Mucosa of stomach (tissue), 1 donor: ENCODE data around the gene OXSM.

Source experiments
- H3K27me3 ChIP-seq: one replicate; pipeline ENCODE4 v1.7.0; 2013; ENCODE audit warnings: mild to moderate bottlenecking, low read length; ENCODE audit not compliant: control insufficient read depth, insufficient read depth
- H3K36me3 ChIP-seq: one replicate; pipeline ENCODE4 v1.7.0; 2013; ENCODE audit warnings: low read length; ENCODE audit not compliant: control insufficient read depth, insufficient read depth
- H3K4me1 ChIP-seq: one replicate; pipeline ENCODE4 v1.7.0; 2013; ENCODE audit warnings: mild to moderate bottlenecking, low read length; ENCODE audit not compliant: control insufficient read depth, insufficient read depth
- H3K4me3 ChIP-seq: one replicate; pipeline ENCODE4 v1.7.0; 2013; ENCODE audit warnings: low read length
- H3K9ac ChIP-seq: one replicate; pipeline ENCODE4 v1.7.0; 2013; ENCODE audit warnings: mild to moderate bottlenecking, low read length, moderate library complexity
- H3K9me3 ChIP-seq: one replicate; pipeline ENCODE4 v1.7.0; 2013; ENCODE audit warnings: mild to moderate bottlenecking, low read length, moderate library complexity; ENCODE audit not compliant: control insufficient read depth
- donor health status: Pancreatic carcinoma.

OXSM gene

DNA sequence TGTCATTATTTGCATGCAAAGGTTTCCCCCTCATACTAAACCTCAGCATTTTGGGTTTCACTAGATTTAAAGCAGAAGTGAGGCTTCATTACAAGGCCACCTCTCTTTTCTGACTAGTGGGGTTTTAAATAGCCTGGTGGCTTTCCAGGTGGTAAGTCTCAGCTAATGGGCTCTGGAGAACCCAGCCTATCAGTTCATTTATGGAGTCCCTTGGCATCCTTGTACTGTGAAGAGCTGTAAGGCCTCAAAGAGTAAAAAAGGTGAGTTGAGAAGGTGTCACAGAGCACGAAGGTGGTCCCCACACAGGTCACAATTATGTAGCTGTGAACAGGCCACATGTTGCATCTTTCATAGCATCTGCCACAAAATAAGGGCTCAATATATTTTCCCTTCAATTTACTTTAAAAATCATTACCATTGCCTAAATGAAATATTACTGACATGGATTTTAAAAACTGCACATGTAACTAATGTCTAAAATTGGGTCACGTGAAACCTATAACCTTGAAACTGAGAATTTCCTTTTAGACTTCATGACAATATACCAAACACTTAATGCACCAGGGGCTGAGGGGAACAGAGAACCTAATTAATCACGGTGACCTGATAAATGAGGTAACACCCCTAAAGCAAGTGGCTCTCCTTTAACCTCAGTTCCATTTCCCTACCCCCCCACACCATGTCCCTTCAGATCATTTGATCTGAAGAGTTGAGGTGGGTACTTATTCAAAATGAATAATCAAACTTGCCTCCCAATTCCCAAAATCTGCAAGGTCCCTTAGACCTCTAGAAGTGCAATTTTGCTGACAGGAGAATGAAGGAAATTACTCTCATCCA, 7.9 kb upstream of the OXSM start:
- peaks cover 10% of the 10 kb centered on the region for H3K4me1 ChIP-seq
- peak overlapping the region; percentile 7 for H3K9ac ChIP-seq
- H3K4me3 ChIP-seq, result no peak overlapping the region
- no peaks in the 10 kb centered on the region for H3K9me3 ChIP-seq
- no peaks in the 10 kb centered on the region for H3K27me3 ChIP-seq
- H3K36me3 ChIP-seq, result no peaks in the 10 kb centered on the region

- Histone ChIP-seq H3K36me3 (no peaks in the 10 kb centered on the region), H3K4me1 (peaks cover 10% of the 10 kb centered on the region), H3K4me3 (peak overlapping the region; percentile 69), H3K27me3 (no peaks in the 10 kb centered on the region), H3K9me3 (no peaks in the 10 kb centered on the region), H3K9ac (peak overlapping the region; percentile 72)
These were observed 7.3 kb upstream of the OXSM start for GRCh38 chr3:25782636-25782937.

- H3K9me3 ChIP-seq, result no peaks in the 10 kb centered on the region
- H3K9ac ChIP-seq, result peak within 1 kb of the TSS; percentile 81
- H3K4me3 ChIP-seq, result peak within 1 kb of the TSS; percentile 81
- no peaks in the 10 kb centered on the region for H3K27me3 ChIP-seq
- no peaks in the 10 kb centered on the region for H3K36me3 ChIP-seq
- H3K4me1 ChIP-seq, result peaks cover 10% of the 10 kb centered on the region
These were observed 6.8 kb upstream of the OXSM start, which contains the start of gene NGLY1 for GRCh38 chr3:25782938-25783660. NGLY1 (minus strand) TSS chr3:25783443; CDS start chr3:25783390, 53 bp downstream.

- no peaks in the 10 kb centered on the region for H3K27me3 ChIP-seq
- H3K36me3 ChIP-seq, result no peaks in the 10 kb centered on the region
- H3K4me3 ChIP-seq, result peak overlapping the region; percentile 81
- H3K4me1 ChIP-seq, result peaks cover 10% of the 10 kb centered on the region
- H3K9me3 ChIP-seq, result no peaks in the 10 kb centered on the region
- peak overlapping the region; percentile 81 for H3K9ac ChIP-seq
These were observed 6.0 kb upstream of the OXSM start for GRCh38 chr3:25783661-25784512.

- Histone ChIP-seq H3K4me1 (peaks cover 10% of the 10 kb centered on the region), H3K9me3 (no peaks in the 10 kb centered on the region), H3K9ac (no peak overlapping the region), H3K36me3 (no peaks in the 10 kb centered on the region), H3K4me3 (no peak overlapping the region), H3K27me3 (no peaks in the 10 kb centered on the region)
These were observed 4.9 kb upstream of the OXSM start for GRCh38 chr3:25784971-25785370.

- H3K36me3 ChIP-seq, result no peaks in the 10 kb centered on the region
- no peak overlapping the region for H3K9ac ChIP-seq
- peaks cover 16% of the 10 kb centered on the region for H3K4me1 ChIP-seq
- no peaks in the 10 kb centered on the region for H3K27me3 ChIP-seq
- no peak overlapping the region for H3K4me3 ChIP-seq
- no peaks in the 10 kb centered on the region for H3K9me3 ChIP-seq
These were observed 4.1 kb upstream of the OXSM start for GRCh38 chr3:25785826-25786225.

DNA sequence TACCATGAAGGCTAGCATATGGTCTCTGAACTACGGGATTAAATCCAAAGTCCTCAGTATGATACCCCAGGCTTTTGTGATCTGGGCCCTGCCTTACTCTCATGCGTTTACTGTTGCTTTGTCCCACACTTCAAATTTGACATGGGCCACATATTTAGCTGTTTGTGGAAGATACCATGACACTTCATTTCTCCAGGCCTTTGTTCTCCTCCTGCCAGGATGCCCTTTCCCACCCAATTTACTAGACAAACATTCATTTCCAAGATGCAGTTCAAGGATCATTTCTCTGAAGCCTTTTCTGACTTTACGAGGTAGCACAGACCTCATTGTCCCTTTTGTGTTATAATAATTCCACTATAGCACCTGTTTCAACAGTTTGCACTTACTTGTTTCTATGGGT, 2.2 kb upstream of the OXSM start:
- H3K9ac ChIP-seq, result no peak overlapping the region
- peaks cover 10% of the 10 kb centered on the region for H3K4me1 ChIP-seq
- H3K4me3 ChIP-seq, result no peak overlapping the region
- H3K9me3 ChIP-seq, result no peaks in the 10 kb centered on the region
- no peaks in the 10 kb centered on the region for H3K36me3 ChIP-seq
- H3K27me3 ChIP-seq, result no peaks in the 10 kb centered on the region

GRCh38 chr3:25789209-25789595, 688 bp upstream of the OXSM start:
- Histone ChIP-seq H3K4me3 (peak overlapping the region; percentile 83), H3K36me3 (no peaks in the 10 kb centered on the region), H3K4me1 (peaks cover 10% of the 10 kb centered on the region), H3K9ac (peak overlapping the region; percentile 72), H3K9me3 (no peaks in the 10 kb centered on the region), H3K27me3 (no peaks in the 10 kb centered on the region)

- Histone ChIP-seq H3K27me3 (no peaks in the 10 kb centered on the region), H3K4me3 (no peak overlapping the region), H3K36me3 (no peaks in the 10 kb centered on the region), H3K9me3 (no peaks in the 10 kb centered on the region), H3K4me1 (no peaks in the 10 kb centered on the region), H3K9ac (no peak overlapping the region)
These were observed 11.9 kb downstream of the OXSM start for GRCh38 chr3:25801786-25802185.

DNA sequence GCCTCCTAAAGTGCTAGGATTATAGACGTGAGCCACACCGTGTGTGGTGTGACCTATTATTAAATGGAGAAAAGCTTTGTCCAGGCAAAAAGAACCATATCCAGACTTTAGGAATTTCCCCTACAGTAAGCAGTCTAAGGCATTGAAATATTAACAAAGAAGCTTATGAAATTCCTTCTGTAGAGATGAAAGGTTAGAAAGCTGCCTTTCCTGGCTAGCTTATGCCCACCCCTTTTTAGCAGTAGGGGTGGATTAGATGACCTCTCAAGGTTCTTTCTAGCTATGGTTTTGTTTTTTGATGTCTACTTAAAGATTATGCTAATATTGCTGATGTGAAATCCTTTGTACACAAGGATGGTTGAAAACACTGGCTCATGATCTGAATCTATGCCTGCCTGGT, 13.9 kb downstream of the OXSM start:
- no peaks in the 10 kb centered on the region for H3K27me3 ChIP-seq
- H3K36me3 ChIP-seq, result no peaks in the 10 kb centered on the region
- no peaks in the 10 kb centered on the region for H3K4me1 ChIP-seq
- no peak overlapping the region for H3K9ac ChIP-seq
- H3K4me3 ChIP-seq, result no peak overlapping the region
- no peaks in the 10 kb centered on the region for H3K9me3 ChIP-seq

- Histone ChIP-seq H3K4me3 (no peak overlapping the region), H3K27me3 (no peaks in the 10 kb centered on the region), H3K4me1 (no peaks in the 10 kb centered on the region), H3K36me3 (no peaks in the 10 kb centered on the region), H3K9me3 (no peaks in the 10 kb centered on the region), H3K9ac (no peak overlapping the region)
These were observed 14.8 kb downstream of the OXSM start for GRCh38 chr3:25804676-25805075.

- no peaks in the 10 kb centered on the region for H3K9me3 ChIP-seq
- H3K9ac ChIP-seq, result no peak overlapping the region
- H3K27me3 ChIP-seq, result no peaks in the 10 kb centered on the region
- H3K4me3 ChIP-seq, result no peak overlapping the region
- no peaks in the 10 kb centered on the region for H3K4me1 ChIP-seq
- no peaks in the 10 kb centered on the region for H3K36me3 ChIP-seq
These were observed 22.8 kb downstream of the OXSM start for GRCh38 chr3:25812644-25813043.
